B cell (primary cell): ENCODE measurements around the gene TOPAZ1. TPM values are rescaled to one million over a fixed set of nuclear protein-coding genes. Genes with fewer than 3 reads are reported as not detected.

Experiments
- ATAC-seq: fragments of 200-7000 bp; cut with Tn5 transposase; one replicate; pipeline ENCODE4 v1.10.0; 2021; ENCODE audit warnings: low read depth, mild to moderate bottlenecking, moderate number of reproducible peaks, moderate library complexity
- CTCF ChIA-PET: fragments of 350-600 bp; sonication (Branson Sonifier 250); formaldehyde crosslinking; loops from one replicate; lab custom pipeline; 2021; ENCODE audit warnings: antibody characterized with exemption, inconsistent platforms; lab: Charles Lee
- POLR2A ChIA-PET: fragments of 350-600 bp; sonication (Branson Sonifier 250); formaldehyde crosslinking; loops from one replicate; lab custom pipeline; 2021; ENCODE audit warnings: antibody characterized with exemption; lab: Charles Lee
- DNase-seq: peaks from one replicate; pipeline ENCODE4 v3.0.0; 2013
- H2AFZ ChIP-seq: 2 replicates; pipeline ENCODE4 v1.6.1; 2012; ENCODE audit warnings: mild to moderate bottlenecking, low read depth, low read length; ENCODE audit not compliant: insufficient read depth, poor library complexity, severe bottlenecking
- H3K27ac ChIP-seq, 2 donors: 1 replicate in 1 of 2; 2 replicates in 1 of 2; pipeline ENCODE4 v1.5.1; 2012 to 2013; ENCODE audit warnings: low read length in 2 of 2, mild to moderate bottlenecking in 2 of 2, moderate library complexity in 1 of 2
- H3K27me3 ChIP-seq, 4 experiments: fragments of 200-600 bp in 1 of 4; sonication (generic) in 1 of 4; replicated peaks in 1 of 4; 1 replicate in 2 of 4; 2 replicates in 2 of 4; pipeline versions ENCODE4 v1.6.1 to v1.7.0; 2013 to 2016; ENCODE audit warnings: low read length in 3 of 4, mild to moderate bottlenecking in 2 of 4, mixed read lengths in 1 of 4, moderate library complexity in 1 of 4; ENCODE audit not compliant: insufficient read depth in 4 of 4, control insufficient read depth in 3 of 4; ENCODE audit errors: control extremely low read depth in 1 of 4
- H3K36me3 ChIP-seq, 2 experiments: replicated peaks in 1 of 2; 1 replicate in 1 of 2; 2 replicates in 1 of 2; pipeline versions ENCODE4 v1.6.1 to v1.7.1; 2013; ENCODE audit warnings: low read length in 1 of 2; ENCODE audit not compliant: insufficient read depth in 2 of 2, control insufficient read depth in 1 of 2; ENCODE audit errors: control extremely low read depth in 1 of 2, extremely low read depth in 1 of 2
- H3K4me1 ChIP-seq, 2 donors: fragments of 200-600 bp in 1 of 2; sonication (generic) in 1 of 2; 1 replicate in 1 of 2; 2 replicates in 1 of 2; pipeline versions ENCODE4 v1.5.1 to v1.6.1; 2013 to 2017; ENCODE audit warnings: low read length in 2 of 2; ENCODE audit not compliant: control insufficient read depth in 2 of 2, insufficient read depth in 2 of 2
- H3K4me2 ChIP-seq: replicated peaks from 2 replicates; pipeline ENCODE3; 2012; ENCODE audit warnings: mild to moderate bottlenecking, low read depth, low read length; ENCODE audit not compliant: poor library complexity, severe bottlenecking
- H3K4me3 ChIP-seq, 5 experiments: fragments of 200-600 bp in 1 of 5; sonication (generic) in 1 of 5; 1 replicate in 3 of 5; 2 replicates in 2 of 5; pipeline versions ENCODE4 v1.5.1 to v1.7.0; 2011 to 2016; ENCODE audit warnings: low read length in 4 of 5, mild to moderate bottlenecking in 4 of 5, low read depth in 2 of 5, control low read depth in 1 of 5, moderate library complexity in 1 of 5; ENCODE audit not compliant: insufficient read depth in 1 of 5; ENCODE audit errors: control extremely low read depth in 1 of 5, extremely low read depth in 1 of 5
- H3K79me2 ChIP-seq: fragments of 200-600 bp; sonication (generic); one replicate; pipeline ENCODE4 v1.6.0; 2016; ENCODE audit warnings: low read length; ENCODE audit not compliant: control insufficient read depth, insufficient read depth
- H3K9ac ChIP-seq: fragments of 200-600 bp; sonication (generic); 2 replicates; pipeline ENCODE4 v1.6.1; 2017; ENCODE audit warnings: mild to moderate bottlenecking, low read length, moderate library complexity
- H3K9me3 ChIP-seq, 3 donors: one replicate each; pipeline versions ENCODE4 v1.6.1 to v1.7.1; 2013; ENCODE audit warnings: low read length in 2 of 3; ENCODE audit not compliant: control insufficient read depth in 2 of 3, insufficient read depth in 1 of 3; ENCODE audit errors: control extremely low read depth in 1 of 3
- H4K20me1 ChIP-seq: 2 replicates; pipeline ENCODE4 v1.6.0; 2012; ENCODE audit warnings: mild to moderate bottlenecking, low read length; ENCODE audit not compliant: insufficient read depth, control insufficient read depth, poor library complexity, severe bottlenecking
- H3K27ac Mint-ChIP-seq: one replicate; pipeline ENCODE4 v1.8.0; 2021; ENCODE audit warnings: mixed read lengths
- H3K27me3 Mint-ChIP-seq: one replicate; pipeline ENCODE4 v1.8.0; 2021; ENCODE audit warnings: mixed read lengths
- H3K4me1 Mint-ChIP-seq: one replicate; pipeline ENCODE4 v1.8.0; 2021; ENCODE audit warnings: mixed read lengths
- H3K4me3 Mint-ChIP-seq: one replicate; pipeline ENCODE4 v1.8.0; 2021; ENCODE audit warnings: mixed read lengths
- H3K9me3 Mint-ChIP-seq: one replicate; pipeline ENCODE4 v1.8.0; 2022; ENCODE audit warnings: mixed read lengths; ENCODE audit not compliant: insufficient read depth
- EZH2 ChIP-seq: IDR thresholded peaks from 2 replicates; pipeline ENCODE4 v1.6.1; 2012; ENCODE audit warnings: borderline replicate concordance, low read depth, mild to moderate bottlenecking, moderate library complexity, low read length; ENCODE audit not compliant: insufficient read depth, poor library complexity, severe bottlenecking
- WGBS: methylation state at CpG from one replicate; pipeline ENCODE4 v1.1.5; 2013; ENCODE audit warnings: missing lambda C conversion rate; ENCODE audit not compliant: insufficient coverage; 5-methylcytosine and 5-hydroxymethylcytosine counted together
- intact Hi-C: fragments of 100-400 bp; cut with micrococcal nuclease; formaldehyde crosslinking; loops from one replicate; pipeline ENCODE4 v1.10.0; 2022
- polyA plus RNA-seq: library from polyadenylated mRNA; depleted of rRNA; stranded (reverse); fragments of >200 nt; gene quantifications from 2 replicates; pipeline ENCODE4 v1.2.3, GENCODE V29; 2012
- total RNA-seq, 2 donors: library from RNA; stranded (reverse); fragments of 120-200 nt in 1 of 2; gene quantifications; 1 replicate in 1 of 2; 2 replicates in 1 of 2; pipeline versions ENCODE4 v1.2.3 to v1.2.4, GENCODE V29; 2013 to 2022
- TF ChIP-seq, protein P1 (sequence below): fragments of 200-600 bp; IDR thresholded peaks from one replicate; pipeline ENCODE4 v1.8.0; 2022; ENCODE audit warnings: antibody characterized with exemption, mild to moderate bottlenecking

TOPAZ1 gene
- total and polyA plus RNA-seq, 2 donors (not counting 1 experiment from before 2014, with no cell fraction given): not detected

DNA sequence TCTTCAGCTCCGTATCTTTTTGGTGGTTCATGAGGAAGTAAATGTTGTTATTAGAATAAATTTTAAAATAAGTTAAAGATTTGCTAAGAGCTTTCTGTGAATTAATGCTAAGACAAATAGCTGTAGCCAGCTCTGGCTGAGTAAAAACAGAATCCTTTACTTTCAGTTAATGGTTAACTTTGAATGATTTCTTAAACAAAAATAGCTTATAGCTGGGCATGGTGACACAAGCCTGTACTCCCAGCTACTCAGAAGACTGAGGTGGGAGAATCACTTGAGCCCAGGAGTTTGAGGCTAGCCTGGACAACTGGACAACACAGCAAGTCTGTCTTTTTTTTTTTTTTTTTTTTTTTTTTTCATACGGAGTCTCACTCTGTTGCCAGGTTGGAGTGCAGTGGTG, 121.9 kb downstream of the TOPAZ1 start:
- no peaks in the 10 kb centered on the region for H3K79me2 ChIP-seq
- no peak overlapping the region for H3K4me3 ChIP-seq
- TF ChIP-seq, protein P1, sequence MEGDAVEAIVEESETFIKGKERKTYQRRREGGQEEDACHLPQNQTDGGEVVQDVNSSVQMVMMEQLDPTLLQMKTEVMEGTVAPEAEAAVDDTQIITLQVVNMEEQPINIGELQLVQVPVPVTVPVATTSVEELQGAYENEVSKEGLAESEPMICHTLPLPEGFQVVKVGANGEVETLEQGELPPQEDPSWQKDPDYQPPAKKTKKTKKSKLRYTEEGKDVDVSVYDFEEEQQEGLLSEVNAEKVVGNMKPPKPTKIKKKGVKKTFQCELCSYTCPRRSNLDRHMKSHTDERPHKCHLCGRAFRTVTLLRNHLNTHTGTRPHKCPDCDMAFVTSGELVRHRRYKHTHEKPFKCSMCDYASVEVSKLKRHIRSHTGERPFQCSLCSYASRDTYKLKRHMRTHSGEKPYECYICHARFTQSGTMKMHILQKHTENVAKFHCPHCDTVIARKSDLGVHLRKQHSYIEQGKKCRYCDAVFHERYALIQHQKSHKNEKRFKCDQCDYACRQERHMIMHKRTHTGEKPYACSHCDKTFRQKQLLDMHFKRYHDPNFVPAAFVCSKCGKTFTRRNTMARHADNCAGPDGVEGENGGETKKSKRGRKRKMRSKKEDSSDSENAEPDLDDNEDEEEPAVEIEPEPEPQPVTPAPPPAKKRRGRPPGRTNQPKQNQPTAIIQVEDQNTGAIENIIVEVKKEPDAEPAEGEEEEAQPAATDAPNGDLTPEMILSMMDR: no peak
- TF ChIP-seq EZH2: no peak
- no peak overlapping the region for H3K9ac ChIP-seq
- Mint-ChIP-seq H3K27ac (no peak overlapping the region), H3K27me3 (no peaks in the 10 kb centered on the region), H3K4me3 (no peak overlapping the region), H3K9me3 (no peaks in the 10 kb centered on the region), H3K4me1 (no peaks in the 10 kb centered on the region)
- no peak overlapping the region for H3K27ac ChIP-seq
- ChIA-PET CTCF (no interaction called here), POLR2A (no interaction called here)
- no peak overlapping the region for H2AFZ ChIP-seq
- no peak overlapping the region for H3K4me2 ChIP-seq
- peaks cover 10 to 13% of the 10 kb centered on the region in 2 experiments for H3K36me3 ChIP-seq
- H4K20me1 ChIP-seq: no peaks in the 10 kb centered on the region
- intact Hi-C loops: no loop called here
- DNase-seq (no peak), ATAC-seq (no peak)
- no peaks in the 10 kb centered on the region for H3K27me3 ChIP-seq
- H3K4me1 ChIP-seq: no peaks in the 10 kb centered on the region
- WGBS: no CpG with 5 or more reads among the region's 2 CpGs
- no peaks in the 10 kb centered on the region for H3K9me3 ChIP-seq

GRCh38 chr3:44365952-44366351, 124.3 kb downstream of the TOPAZ1 start:
- Histone ChIP-seq H3K79me2 (no peaks in the 10 kb centered on the region), H3K9ac (no peak overlapping the region), H3K4me1 (no peaks in the 10 kb centered on the region), H3K27me3 (no peaks in the 10 kb centered on the region), H3K4me3 (no peak overlapping the region), H3K36me3 (peaks cover 4 to 6% of the 10 kb centered on the region in 2 experiments), H3K27ac (no peak overlapping the region), H2AFZ (no peak overlapping the region), H4K20me1 (no peaks in the 10 kb centered on the region), H3K9me3 (no peaks in the 10 kb centered on the region), H3K4me2 (no peak overlapping the region)
- ATAC-seq (no peak), DNase-seq (no peak)
- CTCF ChIA-PET: interaction anchor here (0.7 kb wide), 1 partner anchor 468 kb away, joined by 3 read pairs; no protein-coding TSS in a partner anchor
- no peaks in the 10 kb centered on the region for H3K27me3 Mint-ChIP-seq
- H3K4me1 Mint-ChIP-seq: no peaks in the 10 kb centered on the region
- no peak overlapping the region for H3K4me3 Mint-ChIP-seq
- intact Hi-C loops: no loop called here
- no CpG with 5 or more reads among the region's 1 CpG for WGBS
- H3K27ac Mint-ChIP-seq: no peak overlapping the region
- TF ChIP-seq, protein P1: no peak
- TF ChIP-seq EZH2: no peak
- no peaks in the 10 kb centered on the region for H3K9me3 Mint-ChIP-seq
- POLR2A ChIA-PET: no interaction called here
